ENCODE results near the gene SOS1.

GRCh38 chr2:38957972-38958371 lies 162.9 kb downstream of the SOS1 start:
- TF ChIP-seq EZH2 (IDR thresholded peaks at IDR 0.05; ENCODE audit: borderline replicate concordance, low read length) = no peak
- no peak for TF ChIP-seq CTCF (conservative IDR thresholded peaks at IDR 0.05 in 1 of 2, IDR thresholded peaks at IDR 0.05 in 1 of 2; ENCODE audit: extremely low read depth in 1 of 2, insufficient read depth in 1 of 2, low read depth in 1 of 2, low read length in 2 of 2)
